GM18858 (cell line): ENCODE data around the gene IL17REL.

Source experiments
- ATAC-seq: cut with Tn5 transposase; IDR thresholded peaks from one replicate; pipeline ENCODE4 v1.9.1; 2021; ENCODE audit not compliant: unreplicated experiment

Gene IL17REL

GRCh38 chr22:50012211-50013181 is at the start of gene IL17REL:
Gene IL17REL, minus strand, starts transcription at chr22:50012765. Its CDS starts 119 bp downstream, at chr22:50012646.
- ATAC-seq = no peak

- no peak for ATAC-seq
These were observed 49.3 kb upstream of the IL17REL start for GRCh38 chr22:50061824-50062355.

- ATAC-seq = no peak
These were observed 48.7 kb upstream of the IL17REL start for GRCh38 chr22:50061141-50061823.

GRCh38 chr22:50060441-50061140 is 48.0 kb upstream of the IL17REL start:
- no peak for ATAC-seq

GRCh38 chr22:50059881-50060262 is 47.3 kb upstream of the IL17REL start:
- ATAC-seq = no peak

- ATAC-seq = no peak
These were observed 46.6 kb upstream of the IL17REL start for GRCh38 chr22:50058906-50059880.

GRCh38 chr22:50058061-50058905 is 45.7 kb upstream of the IL17REL start, which contains the start of gene TTLL8:
Gene TTLL8, minus strand, starts transcription at chr22:50058298.
- no peak for ATAC-seq

GRCh38 chr22:50057278-50058060 is 44.9 kb upstream of the IL17REL start:
- no peak for ATAC-seq

- no peak for ATAC-seq
These were observed 43.8 kb upstream of the IL17REL start for GRCh38 chr22:50056214-50056972.

- no peak for ATAC-seq
These were observed 41.3 kb upstream of the IL17REL start for GRCh38 chr22:50053861-50054260.

GRCh38 chr22:50051930-50052329 is 39.4 kb upstream of the IL17REL start:
- no peak for ATAC-seq

GRCh38 chr22:50049299-50050195 is 37.0 kb upstream of the IL17REL start:
- no peak for ATAC-seq

- no peak for ATAC-seq
These were observed 36.3 kb upstream of the IL17REL start for GRCh38 chr22:50048836-50049235.

GRCh38 chr22:50048061-50048765 is 35.6 kb upstream of the IL17REL start:
- no peak for ATAC-seq

GRCh38 chr22:50047346-50047745 is 34.8 kb upstream of the IL17REL start:
- no peak for ATAC-seq
